Right atrium auricular region (tissue), 2 donors: ENCODE measurements around the gene NEU4. TPM values are rescaled to one million over a fixed set of nuclear protein-coding genes. Genes with fewer than 3 reads are reported as not detected.

Experiments
- DNase-seq: peaks from one replicate; pipeline ENCODE4 v3.0.0-alpha.2; 2019; ENCODE audit warnings: low spot score
- H3K27ac ChIP-seq, 2 donors: fragments of 200-600 bp; sonication (generic); 1 replicate in 1 of 2; 2 replicates in 1 of 2; pipeline ENCODE4 v1.5.1; 2016 to 2019
- H3K27me3 ChIP-seq, 2 donors: fragments of 200-600 bp; sonication (generic); one replicate each; pipeline versions ENCODE4 v1.5.1 to v1.6.0; 2017 to 2019
- H3K36me3 ChIP-seq: fragments of 200-600 bp; sonication (generic); one replicate; pipeline ENCODE4 v1.5.1; 2016
- H3K4me1 ChIP-seq, 2 donors: fragments of 200-600 bp; sonication (generic); one replicate each; pipeline versions ENCODE4 v1.5.1 to v1.6.0; 2017 to 2019
- H3K4me3 ChIP-seq, 2 donors: fragments of 200-600 bp; sonication (generic); 1 replicate in 1 of 2; 2 replicates in 1 of 2; pipeline ENCODE4 v1.5.1; 2017 to 2019; ENCODE audit warnings: mild to moderate bottlenecking in 1 of 2, moderate library complexity in 1 of 2
- H3K9me3 ChIP-seq, 2 donors: fragments of 200-600 bp; sonication (generic); one replicate each; pipeline ENCODE4 v1.5.1; 2019
- total RNA-seq, 2 donors: library from RNA; depleted of rRNA; stranded (reverse); fragments of >200 nt; gene quantifications; one replicate each; pipeline ENCODE4 v1.1.0, GENCODE V29; 2016
- TF ChIP-seq, protein P1 (sequence below), 2 donors: fragments of 200-600 bp; sonication (generic); IDR thresholded peaks; one replicate each; pipeline ENCODE4 v1.5.1; 2019; ENCODE audit warnings: antibody characterized with exemption in 2 of 2

NEU4 gene
- total RNA-seq, 2 donors from 2014 or later: 0.31 TPM; not detected in 1

DNA sequence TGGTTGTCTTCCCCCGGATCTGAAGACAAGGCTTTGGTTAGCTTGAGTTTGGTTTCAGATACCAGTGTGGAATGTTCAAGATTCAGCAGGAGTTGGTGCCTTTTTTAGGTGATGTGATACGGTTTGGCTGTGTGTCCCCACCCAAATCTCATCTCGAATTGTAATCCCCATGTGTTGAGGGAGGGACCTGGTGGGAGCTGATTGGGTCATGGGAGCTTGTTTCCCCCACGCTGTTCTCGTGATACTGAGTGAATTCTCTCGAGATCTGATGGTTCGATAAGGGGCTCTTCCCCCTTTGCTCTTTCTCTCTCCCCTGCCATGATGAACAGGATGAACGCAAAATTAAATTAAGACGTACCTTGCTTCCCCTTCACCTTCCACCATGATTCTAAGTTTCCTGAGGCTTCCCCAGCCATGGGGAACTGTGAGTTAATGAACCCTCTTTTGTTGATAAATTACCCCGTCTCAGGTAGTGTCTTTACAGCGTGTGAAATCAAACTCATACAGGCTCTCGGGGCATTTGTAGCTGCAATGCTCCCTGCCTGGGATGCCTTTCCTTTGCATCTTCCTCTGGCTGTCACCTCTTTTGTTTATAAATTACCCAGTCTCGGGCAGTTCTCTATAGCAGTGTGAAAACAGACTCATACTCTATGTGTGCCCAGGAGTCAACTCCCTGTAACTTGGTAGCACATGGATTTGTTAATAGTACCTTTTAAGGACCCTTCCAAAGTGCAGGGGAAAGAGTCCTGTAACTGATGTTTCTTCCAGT is 28.4 kb downstream of the NEU4 start:
- H3K27ac ChIP-seq: no peak overlapping the region
- H3K9me3 ChIP-seq: no peaks in the 10 kb centered on the region
- no peaks in the 10 kb centered on the region for H3K36me3 ChIP-seq
- no peak for DNase-seq
- TF ChIP-seq, protein P1, sequence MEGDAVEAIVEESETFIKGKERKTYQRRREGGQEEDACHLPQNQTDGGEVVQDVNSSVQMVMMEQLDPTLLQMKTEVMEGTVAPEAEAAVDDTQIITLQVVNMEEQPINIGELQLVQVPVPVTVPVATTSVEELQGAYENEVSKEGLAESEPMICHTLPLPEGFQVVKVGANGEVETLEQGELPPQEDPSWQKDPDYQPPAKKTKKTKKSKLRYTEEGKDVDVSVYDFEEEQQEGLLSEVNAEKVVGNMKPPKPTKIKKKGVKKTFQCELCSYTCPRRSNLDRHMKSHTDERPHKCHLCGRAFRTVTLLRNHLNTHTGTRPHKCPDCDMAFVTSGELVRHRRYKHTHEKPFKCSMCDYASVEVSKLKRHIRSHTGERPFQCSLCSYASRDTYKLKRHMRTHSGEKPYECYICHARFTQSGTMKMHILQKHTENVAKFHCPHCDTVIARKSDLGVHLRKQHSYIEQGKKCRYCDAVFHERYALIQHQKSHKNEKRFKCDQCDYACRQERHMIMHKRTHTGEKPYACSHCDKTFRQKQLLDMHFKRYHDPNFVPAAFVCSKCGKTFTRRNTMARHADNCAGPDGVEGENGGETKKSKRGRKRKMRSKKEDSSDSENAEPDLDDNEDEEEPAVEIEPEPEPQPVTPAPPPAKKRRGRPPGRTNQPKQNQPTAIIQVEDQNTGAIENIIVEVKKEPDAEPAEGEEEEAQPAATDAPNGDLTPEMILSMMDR (IDR thresholded peaks at IDR 0.05): no peak
- H3K4me1 ChIP-seq: no peaks in the 10 kb centered on the region
- no peak overlapping the region for H3K4me3 ChIP-seq
- no peaks in the 10 kb centered on the region for H3K27me3 ChIP-seq

DNA sequence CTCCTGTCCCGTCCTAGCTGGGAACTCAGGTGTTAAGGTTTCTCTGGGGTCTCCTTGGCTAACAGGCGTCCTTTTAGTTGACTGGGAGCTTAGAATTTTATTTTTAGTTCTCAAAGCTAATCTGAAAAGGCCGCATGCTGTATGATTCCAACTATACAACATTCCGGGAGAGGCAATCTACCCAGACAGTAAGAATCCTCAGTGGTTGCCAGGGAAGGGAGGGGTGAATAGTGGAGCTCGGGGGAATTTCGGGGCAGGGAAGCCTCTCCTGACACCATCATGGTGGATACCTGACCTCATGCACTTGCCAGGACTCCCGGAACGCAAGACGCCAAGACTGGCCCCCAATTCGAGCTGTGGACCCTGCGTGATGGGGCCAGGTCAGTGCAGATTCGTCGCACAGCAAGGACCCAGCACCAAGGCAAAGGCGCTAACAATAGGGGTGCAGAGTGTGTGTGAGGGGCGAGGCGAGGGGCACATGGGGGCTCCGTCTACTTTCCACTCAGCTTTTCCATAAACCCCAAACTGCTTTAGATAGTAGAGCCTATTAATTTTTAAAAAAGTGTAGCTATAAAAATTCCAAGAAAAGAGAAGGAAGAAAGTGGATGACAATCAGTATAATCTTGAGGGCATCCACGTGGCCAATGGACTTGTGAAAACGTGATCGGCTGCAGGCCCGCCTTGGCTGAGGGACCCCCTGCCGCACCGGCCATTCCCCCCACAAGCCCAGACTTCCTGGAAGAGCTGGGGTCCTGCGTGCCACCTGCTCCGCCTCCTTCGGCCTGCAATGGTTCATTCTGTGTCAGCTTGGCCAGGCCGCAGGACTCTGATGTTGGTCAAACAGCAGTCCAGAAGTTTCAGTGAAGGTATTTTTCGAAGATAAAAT is 32.4 kb downstream of the NEU4 start:
- H3K4me3 ChIP-seq: no peak overlapping the region
- peaks cover 0 to 18% of the 10 kb centered on the region in 2 donors for H3K4me1 ChIP-seq
- no peaks in the 10 kb centered on the region for H3K9me3 ChIP-seq
- no peak for DNase-seq
- no peaks in the 10 kb centered on the region for H3K27me3 ChIP-seq
- H3K36me3 ChIP-seq: no peaks in the 10 kb centered on the region
- H3K27ac ChIP-seq: peak overlapping the region in 1 of 2 donors; percentile 73
- TF ChIP-seq, protein P1 (IDR thresholded peaks at IDR 0.05): no peak

DNA sequence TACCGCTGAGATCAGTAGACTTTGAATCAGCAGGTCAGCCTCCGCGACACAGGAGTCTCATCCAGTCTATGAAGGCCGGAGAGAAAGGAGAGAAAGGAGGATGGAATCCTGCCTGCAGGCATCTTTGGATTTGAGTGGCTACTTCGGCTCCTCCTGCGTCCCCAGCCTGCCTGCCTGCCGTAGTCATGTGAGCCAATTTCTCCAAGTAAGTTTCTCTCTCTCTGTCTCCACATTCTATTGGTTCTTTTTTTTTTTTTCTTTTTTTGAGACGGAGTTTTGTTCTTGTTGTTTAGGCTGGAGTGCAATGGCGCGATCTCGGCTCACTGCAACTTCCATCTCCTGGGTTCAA is 33.0 kb downstream of the NEU4 start:
- no peak for DNase-seq
- H3K27ac ChIP-seq: peak overlapping the region in 1 of 2 donors; percentile 73
- TF ChIP-seq, protein P1 (IDR thresholded peaks at IDR 0.05): no peak
- H3K9me3 ChIP-seq: no peaks in the 10 kb centered on the region
- no peaks in the 10 kb centered on the region for H3K36me3 ChIP-seq
- no peaks in the 10 kb centered on the region for H3K27me3 ChIP-seq
- no peak overlapping the region for H3K4me3 ChIP-seq
- H3K4me1 ChIP-seq: peaks cover 0 to 18% of the 10 kb centered on the region in 2 donors

DNA sequence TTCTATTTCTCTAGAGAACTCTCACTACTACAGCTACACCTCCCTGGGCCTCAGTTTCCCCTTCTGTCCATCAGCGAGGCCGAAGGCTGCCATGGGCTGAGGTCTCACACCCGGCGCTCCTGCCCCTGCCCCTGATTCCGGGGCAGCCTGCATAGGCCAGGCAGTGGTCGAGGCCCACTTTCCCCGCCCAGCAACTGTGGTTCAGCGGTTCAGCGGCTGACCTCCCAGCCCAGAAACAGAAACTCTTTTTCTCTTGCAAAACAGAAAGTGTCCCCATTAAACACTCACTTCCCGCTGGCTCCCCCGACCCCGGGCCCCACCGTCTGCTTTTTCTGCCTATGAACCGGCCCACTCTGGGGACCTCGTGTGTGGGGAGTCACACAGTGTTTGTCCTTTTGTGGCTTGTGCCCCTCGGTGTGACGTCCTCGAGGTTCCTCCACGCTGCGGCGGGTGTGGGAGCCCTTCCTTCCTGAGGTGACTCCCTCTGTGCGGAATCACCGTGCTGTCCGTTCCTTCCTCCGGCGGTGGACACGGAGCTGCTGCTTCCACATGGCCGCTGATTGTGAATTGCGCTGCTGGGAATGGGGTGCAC is 33.7 kb downstream of the NEU4 start:
- DNase-seq: peak; percentile 84
- Histone ChIP-seq H3K27me3 (no peaks in the 10 kb centered on the region), H3K27ac (peak overlapping the region; percentile 32 to 72), H3K4me1 (peaks cover 0 to 18% of the 10 kb centered on the region in 2 donors), H3K4me3 (no peak overlapping the region), H3K36me3 (no peaks in the 10 kb centered on the region), H3K9me3 (no peaks in the 10 kb centered on the region)
- TF ChIP-seq, protein P1 (IDR thresholded peaks at IDR 0.05): no peak

DNA sequence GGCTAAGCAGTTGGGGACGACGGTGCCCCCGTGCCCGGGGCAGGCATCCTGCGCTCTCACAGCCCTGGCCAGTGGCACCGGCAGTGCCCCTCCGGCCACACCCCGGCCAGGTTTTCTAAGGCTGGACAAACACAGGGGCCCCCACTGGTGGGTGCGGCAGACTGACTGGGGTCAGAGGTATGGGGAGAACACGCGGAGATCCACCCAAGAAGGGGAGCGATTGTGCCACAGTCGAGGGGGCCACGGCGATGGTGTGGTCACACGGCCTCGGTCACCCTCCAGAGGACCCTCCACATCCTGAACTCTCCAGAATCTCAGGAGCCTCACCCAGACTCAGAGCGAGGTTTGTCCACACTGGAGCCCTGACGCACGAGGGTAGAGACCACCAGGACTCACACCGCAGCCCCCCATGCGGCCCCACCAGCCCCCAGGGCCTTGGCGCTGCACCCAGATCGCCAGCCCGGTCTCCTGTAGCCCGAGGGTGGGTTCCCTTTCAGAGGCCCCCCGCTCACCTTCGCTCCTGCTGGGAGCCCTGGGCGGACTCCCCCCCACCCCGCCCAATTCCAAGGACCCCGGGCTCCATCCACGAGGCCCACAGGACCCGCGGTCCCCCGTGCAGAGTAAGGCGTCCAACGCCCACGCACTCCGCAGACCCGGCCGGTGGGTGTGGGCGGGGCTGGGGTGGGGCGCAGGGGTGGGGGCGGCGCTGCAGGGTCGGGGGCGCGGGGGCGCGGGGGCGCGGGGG is 34.5 kb downstream of the NEU4 start:
- peaks cover 0 to 18% of the 10 kb centered on the region in 2 donors for H3K4me1 ChIP-seq
- H3K27me3 ChIP-seq: no peaks in the 10 kb centered on the region
- peak overlapping the region in 1 of 2 donors; percentile 40 for H3K4me3 ChIP-seq
- H3K9me3 ChIP-seq: no peaks in the 10 kb centered on the region
- TF ChIP-seq, protein P1 (IDR thresholded peaks at IDR 0.05): no peak
- no peaks in the 10 kb centered on the region for H3K36me3 ChIP-seq
- DNase-seq: no peak
- peak overlapping the region; percentile 32 to 72 for H3K27ac ChIP-seq
